NCI-H446 (cell line): ENCODE results near the gene RAI1.

Experiments
- DNase-seq, 2 experiments: peaks; one replicate each; lab custom pipeline; 2025; lab: John Stamatoyannopoulos, UW

The RAI1 gene

GRCh38 chr17:17846003-17846402, 164.7 kb downstream of the RAI1 start:
- DNase-seq = no peak

DNA sequence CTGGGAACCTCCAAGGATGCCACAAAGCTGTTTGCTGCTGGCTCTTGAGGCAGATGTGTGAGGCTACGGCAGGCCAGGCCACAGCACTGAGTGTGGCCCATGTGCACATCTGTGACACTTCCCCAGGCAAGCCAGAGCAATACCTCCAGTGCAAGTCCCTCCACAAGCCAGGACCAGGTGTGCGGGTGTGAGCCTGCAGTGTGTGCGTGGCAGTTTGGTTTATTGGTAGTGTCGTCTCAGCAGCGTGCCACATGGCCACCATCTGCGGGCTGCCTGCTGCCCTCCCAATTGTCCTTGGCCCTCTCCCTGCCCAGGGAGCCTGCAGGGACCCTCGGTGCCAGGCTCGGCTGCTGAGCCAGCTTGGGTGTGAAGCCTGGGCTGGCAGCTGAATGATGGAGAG, 165.4 kb downstream of the RAI1 start:
- no peak for DNase-seq

DNA sequence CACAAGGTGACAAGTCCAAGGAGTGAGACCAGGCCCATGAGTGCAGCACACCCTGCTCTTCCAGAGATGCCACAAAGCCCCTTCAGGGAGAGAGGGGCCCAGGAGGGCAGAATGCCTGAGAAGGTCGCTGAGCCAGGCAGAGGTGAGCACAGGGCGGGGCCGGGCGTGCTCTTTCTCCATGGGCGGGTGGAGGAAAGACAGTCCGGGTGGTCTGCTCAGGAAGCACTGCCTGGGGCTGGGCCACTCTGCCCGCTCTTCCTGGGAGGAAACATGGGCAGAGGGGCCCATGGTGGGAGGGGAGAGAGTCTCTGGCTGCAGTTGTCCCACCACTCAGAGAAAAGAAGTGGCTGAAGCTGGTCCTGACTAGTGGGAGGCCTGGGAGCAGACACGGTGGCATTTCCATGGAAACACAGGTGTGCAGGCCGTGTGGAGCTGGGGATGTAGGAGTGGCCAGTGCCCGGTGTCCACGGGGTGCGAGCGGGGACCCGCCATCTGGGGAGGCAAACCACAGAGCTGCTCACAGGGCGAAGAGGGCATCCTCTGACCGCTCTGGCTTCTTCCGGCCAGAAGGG, 165.9 kb downstream of the RAI1 start:
- DNase-seq = no peak

- DNase-seq = no peak
Observed at GRCh38 chr17:17847726-17848125, 166.5 kb downstream of the RAI1 start.

GRCh38 chr17:17848311-17849082, 167.2 kb downstream of the RAI1 start:
- DNase-seq = no peak

- DNase-seq = peak in 1 of 2 experiments; percentile 34
Observed at GRCh38 chr17:17849147-17849820, 168.0 kb downstream of the RAI1 start.

- no peak for DNase-seq
Observed at GRCh38 chr17:17849845-17850373, 168.7 kb downstream of the RAI1 start.

DNA sequence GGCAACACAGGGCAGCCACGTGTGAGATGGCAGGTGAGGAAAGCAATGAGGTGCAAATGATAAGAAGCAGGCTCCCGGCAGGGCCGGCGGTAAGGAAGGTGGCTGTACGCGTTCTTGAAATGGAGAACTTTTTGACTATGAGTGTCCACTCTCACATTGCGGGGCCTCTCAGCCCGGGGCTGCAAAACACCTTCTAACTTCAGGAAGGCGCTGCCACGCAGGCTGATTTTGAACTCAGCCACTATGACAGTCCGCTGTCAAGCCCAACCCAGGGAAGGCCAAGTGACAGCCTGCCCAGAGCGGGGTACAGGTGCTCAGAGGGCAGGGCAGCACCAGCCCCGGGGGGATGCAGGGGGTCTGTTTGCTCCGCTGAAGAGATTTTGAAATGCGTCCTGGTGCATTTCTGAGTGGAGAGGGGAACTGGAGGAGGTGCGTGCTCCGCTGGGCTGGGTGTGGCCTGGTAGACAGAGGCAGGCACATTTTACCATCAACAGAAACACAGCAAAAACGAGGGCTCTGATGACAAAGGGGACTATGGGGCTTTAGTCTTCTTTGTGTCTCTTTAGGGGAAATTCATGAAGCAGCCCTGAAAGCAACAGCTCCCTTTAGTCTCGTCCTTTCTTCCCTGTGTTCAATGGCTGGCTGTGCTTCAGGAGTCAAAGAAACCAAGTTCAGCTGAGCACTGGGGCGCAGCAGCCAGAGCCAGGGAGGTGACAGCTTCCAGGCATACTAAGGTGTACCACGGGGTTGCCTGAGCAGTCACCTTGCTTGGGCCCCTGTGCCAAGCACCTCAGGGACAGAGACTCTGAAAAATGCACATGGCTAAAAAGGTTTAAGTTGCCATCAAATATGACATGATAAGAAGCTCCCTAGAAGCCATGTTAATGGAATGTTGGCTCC, 170.1 kb downstream of the RAI1 start:
- DNase-seq = no peak

DNA sequence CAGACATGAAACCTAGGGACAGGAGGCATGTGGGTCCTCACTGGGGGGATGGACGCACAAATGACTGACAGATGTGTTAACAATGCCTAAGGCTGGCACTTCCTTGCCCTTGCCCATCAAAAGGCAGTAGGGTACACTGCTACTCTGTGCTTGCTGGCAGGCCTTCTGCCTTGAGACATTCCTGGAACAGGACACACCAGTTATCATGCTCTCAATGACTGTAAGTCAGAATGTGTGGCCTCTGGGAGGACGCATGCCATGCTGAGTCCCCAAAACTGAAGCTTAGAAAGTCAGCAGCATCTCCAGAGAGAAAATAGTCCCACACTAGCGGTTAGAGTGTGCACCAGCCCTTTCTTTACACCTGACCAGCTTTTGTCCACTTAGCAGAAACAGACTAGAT, 171.7 kb downstream of the RAI1 start:
- DNase-seq = no peak

DNA sequence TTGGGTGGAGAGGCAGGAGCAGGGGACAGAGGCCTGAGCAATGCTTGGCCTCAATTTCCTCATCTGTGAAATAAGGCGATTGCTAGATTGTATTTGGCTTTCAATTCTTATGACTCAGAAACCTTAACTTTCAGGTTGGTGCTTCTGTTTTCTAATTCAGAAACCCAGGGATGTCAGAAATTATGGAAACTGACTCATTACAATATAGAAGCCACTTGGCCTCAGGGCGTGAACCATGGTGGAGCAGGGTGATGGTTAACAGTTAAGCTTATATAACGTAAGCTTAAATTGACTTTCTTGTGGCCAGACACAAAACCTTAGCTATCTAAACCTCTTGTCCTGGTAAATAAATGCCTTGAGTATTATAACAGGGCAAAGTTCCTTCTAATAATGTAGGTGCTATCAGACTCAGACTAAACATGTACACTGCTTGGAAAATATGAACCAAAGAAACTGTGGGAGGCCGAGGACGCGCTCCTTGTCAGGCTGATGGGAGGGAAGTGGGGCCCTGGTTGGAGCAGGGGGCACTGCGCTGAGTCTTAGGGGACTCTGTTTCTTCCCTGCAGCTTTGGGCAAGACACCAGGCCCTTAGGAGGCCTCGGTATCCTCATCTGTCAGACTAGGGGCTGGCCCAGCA, 172.7 kb downstream of the RAI1 start:
- no peak for DNase-seq

DNA sequence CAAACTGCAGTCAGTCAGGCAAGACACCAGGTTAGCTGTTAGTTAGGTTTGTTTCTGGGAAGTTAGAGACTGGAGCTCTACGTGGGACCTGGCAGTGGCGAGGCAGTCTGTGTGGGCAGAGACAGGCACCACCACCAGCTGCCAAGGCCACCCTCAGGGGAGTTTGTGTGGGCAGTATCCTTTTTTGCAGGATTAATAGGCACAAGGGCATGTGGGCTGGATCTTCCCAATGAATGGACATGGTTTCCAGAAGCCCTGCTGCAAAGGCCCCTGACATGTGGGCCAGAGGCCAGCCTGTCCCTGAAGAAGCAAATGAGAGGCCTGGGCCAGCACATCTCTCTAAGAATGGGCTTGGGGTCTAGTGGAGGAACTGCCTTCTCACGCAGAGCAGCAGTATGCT, 174.7 kb downstream of the RAI1 start:
- no peak for DNase-seq

GRCh38 chr17:17856386-17856785, 175.1 kb downstream of the RAI1 start:
- DNase-seq = no peak

GRCh38 chr17:17857496-17857895, 176.2 kb downstream of the RAI1 start:
- no peak for DNase-seq

GRCh38 chr17:17859909-17860765, 178.9 kb downstream of the RAI1 start:
- DNase-seq = peak in 1 of 2 experiments; percentile 69

DNA sequence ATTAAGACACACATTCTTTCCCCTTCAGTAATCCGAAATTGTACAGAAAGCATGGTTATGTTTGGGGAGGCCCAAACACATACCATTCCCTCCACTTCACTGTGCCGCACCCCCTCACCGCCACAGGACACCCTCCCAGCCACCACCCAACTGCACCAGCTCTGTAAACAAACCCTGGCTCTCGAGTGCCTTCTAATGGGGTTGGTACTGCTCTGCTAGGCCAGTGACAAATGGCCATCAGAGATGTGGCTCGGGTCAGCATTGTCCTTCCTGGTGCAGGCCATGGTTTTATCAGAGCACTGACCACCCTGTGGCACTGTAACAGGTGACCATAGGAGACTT, 179.5 kb downstream of the RAI1 start:
- no peak for DNase-seq
